ENCODE results near the gene SGCB.
"Not testable (repeated sequence)": the region's sequence is repeated elsewhere in the genome, so short reads cannot be mapped to it uniquely, and the experiment has no call there.

The SGCB gene

GRCh38 chr4:52038103-52038912 is at the start of gene SGCB:
Gene SGCB (minus strand): TSS chr4:52038299. CDS start chr4:52038259, 40 bp downstream.
- peak; percentile 79 for DNase-seq

GRCh38 chr4:52086425-52086824 is 48.3 kb upstream of the SGCB start:
- DNase-seq, result not testable (repeated sequence)

- no peak for DNase-seq
Observed at GRCh38 chr4:52081216-52081615, 43.1 kb upstream of the SGCB start.

GRCh38 chr4:52079659-52080058 is 41.6 kb upstream of the SGCB start:
- no peak for DNase-seq

- no peak for DNase-seq
Observed at GRCh38 chr4:52076731-52077130, 38.6 kb upstream of the SGCB start.

GRCh38 chr4:52071791-52072546 is 33.9 kb upstream of the SGCB start:
- no peak for DNase-seq

- no peak for DNase-seq
Observed at GRCh38 chr4:52069571-52069970, 31.5 kb upstream of the SGCB start.

GRCh38 chr4:52059372-52059771 is 21.3 kb upstream of the SGCB start:
- DNase-seq, result no peak

GRCh38 chr4:52058275-52058674 is 20.2 kb upstream of the SGCB start:
- no peak for DNase-seq

- DNase-seq, result no peak
Observed at GRCh38 chr4:52057196-52057595, 19.1 kb upstream of the SGCB start.

- no peak for DNase-seq
Observed at GRCh38 chr4:52054254-52054653, 16.2 kb upstream of the SGCB start.

GRCh38 chr4:52052475-52052780 is 14.3 kb upstream of the SGCB start:
- no peak for DNase-seq

- DNase-seq, result peak; percentile 11
Observed at GRCh38 chr4:52051615-52052474, 13.7 kb upstream of the SGCB start.

GRCh38 chr4:52051213-52051614 is 13.1 kb upstream of the SGCB start, which contains the start of gene SPATA18:
Gene SPATA18 (plus strand): TSS chr4:52051304. CDS start chr4:52051705, 401 bp downstream.
- DNase-seq, result peak; percentile 4

- DNase-seq, result no peak
Observed at GRCh38 chr4:52049266-52049665, 11.2 kb upstream of the SGCB start.

GRCh38 chr4:52045028-52045427 is 6.9 kb upstream of the SGCB start:
- no peak for DNase-seq

GRCh38 chr4:52037689-52038102 is 403 bp downstream of the SGCB start:
- DNase-seq, result peak; percentile 27

- no peak for DNase-seq
Observed at GRCh38 chr4:52036886-52037530, 1.1 kb downstream of the SGCB start.

GRCh38 chr4:52035190-52035589 is 2.9 kb downstream of the SGCB start:
- DNase-seq, result no peak

- no peak for DNase-seq
Observed at GRCh38 chr4:52032005-52032404, 6.1 kb downstream of the SGCB start.

- DNase-seq, result no peak
Observed at GRCh38 chr4:52028970-52029369, 9.1 kb downstream of the SGCB start.

GRCh38 chr4:52019936-52020657 is 18.0 kb downstream of the SGCB start, which contains the start of gene LRRC66:
Gene LRRC66 (minus strand): TSS chr4:52020363. CDS start chr4:52017613, 2,750 bp downstream.
- no peak for DNase-seq
